Spinal cord (tissue), 10 donors: Measurements from ENCODE around the gene HOXA1. TPM values are rescaled to one million over a fixed set of nuclear protein-coding genes. Genes with fewer than 3 reads are reported as not detected.
A peak's percentile ranks its signal among the peaks of the same experiment; 100 is the strongest.

Experiments
- DNase-seq, 6 donors: peaks; one replicate each; pipeline versions ENCODE4 v3.0.0 to v3.0.0-alpha.2; 2013 to 2015; ENCODE audit warnings: low spot score in 6 of 6, low read depth in 4 of 6
- H3K27ac ChIP-seq: one replicate; pipeline ENCODE4 v1.5.1; 2013; ENCODE audit warnings: low read depth, low read length, control low read depth
- H3K27me3 ChIP-seq: one replicate; pipeline ENCODE4 v1.6.1; 2013; ENCODE audit warnings: low read length; ENCODE audit not compliant: control insufficient read depth, insufficient read depth
- H3K36me3 ChIP-seq: one replicate; pipeline ENCODE4 v1.6.1; 2013; ENCODE audit warnings: low read length; ENCODE audit not compliant: control insufficient read depth, insufficient read depth
- H3K4me1 ChIP-seq: one replicate; pipeline ENCODE4 v1.6.1; 2013; ENCODE audit warnings: low read length; ENCODE audit not compliant: control insufficient read depth, insufficient read depth
- H3K4me3 ChIP-seq: one replicate; pipeline ENCODE4 v1.5.1; 2013; ENCODE audit warnings: low read depth, low read length, control low read depth
- H3K9me3 ChIP-seq: one replicate; pipeline ENCODE4 v1.6.1; 2013; ENCODE audit warnings: low read length; ENCODE audit not compliant: control insufficient read depth, insufficient read depth
- WGBS: methylation state at CpG from one replicate; pipeline ENCODE4 v1.1.5; 2013; ENCODE audit warnings: missing lambda C conversion rate; ENCODE audit not compliant: insufficient coverage; 5-methylcytosine and 5-hydroxymethylcytosine counted together
- long read RNA-seq, 4 donors: transcript quantifications; one replicate each; lab custom pipeline, GENCODE V29; 2026
- polyA plus RNA-seq, 2 donors: library from polyadenylated mRNA; unstranded; fragments of 120-200 nt; gene quantifications; one replicate each; pipeline ENCODE4 v1.2.1, GENCODE V29; 2013; ENCODE audit not compliant: insufficient read length in 2 of 2
- total RNA-seq, 2 donors: library from RNA; depleted of rRNA in 1 of 2; stranded (reverse); fragments of 120-200 nt in 1 of 2; fragments of >200 nt in 1 of 2; gene quantifications; one replicate each; pipeline versions ENCODE4 v1.2.3 to v1.2.4, GENCODE V29; 2013 to 2014
- donor health status: healthy.

HOXA1 gene
- total RNA-seq (1 to 10 TPM; 1.2 to 1.4 TPM), polyA plus RNA-seq (1 to 10 TPM; 3.1 to 3.9 TPM)
- long read RNA-seq, donor 1, partial matches to known transcripts, result 246 of 247 reads
- long read RNA-seq, donor 1, other reads (novel, unspliced or antisense), result 0 of 247 reads
- long read RNA-seq, donor 2, result 0 reads
- long read RNA-seq, donor 3, partial matches to known transcripts, result 0 of 2 reads
- long read RNA-seq, donor 3, other reads (novel, unspliced or antisense), result 0 of 2 reads
- long read RNA-seq, donor 4, result 0 reads

DNA sequence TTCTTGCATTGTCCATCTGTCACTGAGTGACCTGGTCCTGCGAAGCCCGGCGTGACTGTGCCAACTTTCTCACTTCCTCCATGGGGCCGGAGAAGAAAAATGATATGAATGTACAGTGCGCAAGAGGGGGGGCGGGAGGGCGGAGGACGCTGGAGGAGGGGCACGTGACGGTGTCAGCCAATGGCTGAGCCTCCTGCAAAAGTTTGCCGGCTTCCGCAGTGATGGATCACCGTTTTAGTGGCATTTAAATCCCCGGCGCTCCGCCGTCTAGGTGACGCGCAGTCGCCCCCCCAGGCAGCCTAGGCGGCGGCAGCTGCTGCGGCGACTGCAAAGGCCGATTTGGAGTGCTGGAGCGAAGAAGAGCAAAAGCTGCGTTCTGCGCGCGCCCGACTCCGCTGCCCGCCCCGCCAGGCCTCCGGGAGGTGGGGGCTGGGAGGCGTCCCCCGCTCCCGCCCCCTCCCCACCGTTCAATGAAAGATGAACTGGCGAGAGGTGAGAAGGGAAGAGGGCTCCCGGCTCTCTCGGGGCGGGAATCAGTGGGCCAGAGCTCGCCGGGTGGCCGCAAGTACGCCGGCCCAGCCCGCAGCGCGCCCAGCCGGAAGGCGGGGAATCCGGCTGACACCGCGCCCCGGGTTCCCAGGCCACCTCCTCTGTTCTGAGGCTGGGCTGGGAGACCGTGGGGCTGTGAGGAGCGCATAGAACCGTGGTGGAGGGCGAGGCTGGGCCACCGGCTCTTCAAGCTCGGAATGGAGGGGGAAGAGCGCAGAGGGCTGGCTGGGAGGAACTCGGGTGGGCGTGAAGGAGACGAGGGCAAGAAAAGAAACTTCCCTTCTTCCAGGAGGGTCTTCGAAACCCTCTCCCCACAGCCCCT is at the start of gene HOXA1:
TSS of gene HOXA1 (minus strand) at position 104 of the 871 bp plus-strand sequence. CDS start at position 16, 88 bp downstream.
- H3K27ac ChIP-seq, result peak within 1 kb of the TSS; percentile 98
- peaks cover 44% of the 10 kb centered on the region for H3K4me1 ChIP-seq
- H3K27me3 ChIP-seq, result peaks cover 23% of the 10 kb centered on the region
- H3K36me3 ChIP-seq, result peaks cover 5% of the 10 kb centered on the region
- peak in 4 of 6 donors; percentile 74 to 98 (median 86) for DNase-seq
- WGBS, result under 1% methylated on average over 59 of the region's 68 CpGs
- H3K9me3 ChIP-seq, result no peaks in the 10 kb centered on the region
- H3K4me3 ChIP-seq, result peak within 1 kb of the TSS; percentile 85

DNA sequence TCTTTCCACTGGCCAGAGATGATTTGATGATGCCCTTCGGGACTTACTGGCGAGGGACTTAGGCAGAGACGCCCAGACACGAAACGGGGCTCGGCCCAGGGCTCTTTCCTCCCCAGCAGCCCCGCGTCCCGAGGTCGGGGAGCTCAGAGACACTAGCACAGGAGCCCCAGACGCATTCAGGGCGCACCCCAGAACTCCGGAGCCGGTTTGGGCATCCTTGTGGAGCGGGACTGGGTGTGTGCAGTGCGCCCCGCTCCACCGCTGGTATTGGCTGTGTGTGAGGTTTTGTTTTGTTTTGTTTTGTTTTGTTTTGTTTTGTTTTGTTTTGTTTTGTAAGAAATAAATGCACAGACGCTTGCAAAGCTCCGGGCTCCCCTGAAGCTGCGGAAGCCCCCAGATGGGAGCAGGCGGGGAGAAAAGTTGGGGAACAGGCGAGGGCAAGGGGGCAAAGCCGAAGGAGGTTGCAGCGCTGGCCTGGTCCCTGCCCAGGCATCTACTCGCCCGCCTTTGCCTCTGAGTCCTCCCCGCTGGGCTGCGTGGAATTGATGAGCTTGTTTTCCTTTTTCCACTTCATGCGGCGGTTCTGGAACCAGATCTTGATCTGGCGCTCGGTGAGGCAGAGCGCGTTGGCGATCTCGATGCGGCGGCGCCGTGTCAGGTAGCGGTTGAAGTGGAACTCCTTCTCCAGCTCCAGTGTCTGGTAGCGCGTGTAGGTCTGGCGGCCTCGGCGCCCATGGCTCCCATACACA is 49.5 kb upstream of the HOXA1 start:
- Histone ChIP-seq H3K4me3 (peak overlapping the region; percentile 91), H3K36me3 (peaks cover 49% of the 10 kb centered on the region), H3K27ac (peak overlapping the region; percentile 99), H3K9me3 (no peaks in the 10 kb centered on the region), H3K4me1 (peaks cover 73% of the 10 kb centered on the region), H3K27me3 (peaks cover 6% of the 10 kb centered on the region)
- 16% methylated on average over 47 of the region's 47 CpGs for WGBS
- DNase-seq, result no peak

DNA sequence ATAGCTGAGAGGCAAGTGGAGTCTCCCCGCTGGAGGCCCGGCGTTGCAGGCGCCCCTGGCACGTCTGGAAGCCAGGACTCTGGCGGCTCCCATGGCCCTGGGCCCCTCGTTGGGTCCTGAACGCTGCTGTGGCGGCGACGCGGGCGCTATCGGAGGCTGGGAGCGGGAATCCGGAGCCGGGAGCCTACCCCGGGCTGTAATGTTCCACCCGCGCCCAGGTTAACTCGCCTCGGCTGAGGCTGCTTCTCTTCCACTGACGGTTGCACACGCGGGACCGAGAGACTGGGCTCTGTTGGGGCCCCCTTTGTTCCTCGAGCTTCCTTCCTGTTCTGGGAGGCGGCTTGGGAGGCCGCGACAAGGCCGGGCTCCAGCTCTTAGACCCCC is 49.0 kb upstream of the HOXA1 start:
- 15% methylated on average over 31 of the region's 31 CpGs for WGBS
- DNase-seq, result no peak
- Histone ChIP-seq H3K27ac (peak overlapping the region; percentile 99), H3K27me3 (peaks cover 6% of the 10 kb centered on the region), H3K4me1 (peaks cover 73% of the 10 kb centered on the region), H3K9me3 (no peaks in the 10 kb centered on the region), H3K36me3 (peaks cover 51% of the 10 kb centered on the region), H3K4me3 (peak overlapping the region; percentile 91)

DNA sequence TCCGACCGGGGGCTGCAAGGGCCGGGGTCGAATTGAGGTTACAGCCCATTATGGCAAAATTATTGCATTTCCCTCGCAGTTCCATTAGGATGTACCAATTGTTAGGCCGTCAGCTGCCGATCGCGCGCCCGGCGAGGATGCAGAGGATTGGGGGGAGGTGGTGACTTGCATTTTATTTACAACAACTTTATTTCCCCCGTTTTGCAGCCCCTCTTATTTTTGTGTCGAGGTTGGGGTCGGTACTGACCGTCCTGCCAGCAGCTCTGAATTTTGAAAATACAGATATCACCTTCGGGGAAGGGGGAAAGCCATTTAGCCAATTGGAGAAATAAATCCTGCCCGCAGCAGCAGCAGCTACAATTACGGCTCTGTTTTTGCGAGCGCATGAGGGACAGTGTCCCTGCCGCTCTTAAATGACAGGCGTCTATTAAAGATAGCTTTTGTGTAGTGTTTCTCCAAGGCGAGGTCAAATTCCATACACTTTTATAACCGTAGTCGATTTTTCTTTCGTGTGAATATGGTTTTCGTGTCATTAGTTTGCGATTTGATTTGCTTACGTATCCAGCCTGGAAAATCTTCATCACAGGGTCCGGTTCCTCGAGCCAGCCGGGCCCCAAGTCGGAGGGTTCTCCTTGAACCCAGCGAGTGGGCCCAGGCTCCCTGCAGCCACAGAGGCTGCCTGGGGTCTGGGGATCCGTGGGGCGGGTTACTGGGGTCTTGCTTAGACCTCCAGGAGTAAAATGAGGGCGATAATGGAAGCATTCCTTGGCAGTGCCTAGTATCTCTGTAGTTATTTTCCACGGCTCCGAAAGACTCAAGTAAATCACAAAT is 48.4 kb upstream of the HOXA1 start:
- H3K27me3 ChIP-seq, result peaks cover 6% of the 10 kb centered on the region
- peaks cover 57% of the 10 kb centered on the region for H3K36me3 ChIP-seq
- H3K27ac ChIP-seq, result peak overlapping the region; percentile 99
- no peaks in the 10 kb centered on the region for H3K9me3 ChIP-seq
- H3K4me1 ChIP-seq, result peaks cover 75% of the 10 kb centered on the region
- H3K4me3 ChIP-seq, result peak overlapping the region; percentile 91
- 15% methylated on average over 26 of the region's 40 CpGs for WGBS
- peak in 2 of 6 donors; percentile 68 to 83 for DNase-seq

DNA sequence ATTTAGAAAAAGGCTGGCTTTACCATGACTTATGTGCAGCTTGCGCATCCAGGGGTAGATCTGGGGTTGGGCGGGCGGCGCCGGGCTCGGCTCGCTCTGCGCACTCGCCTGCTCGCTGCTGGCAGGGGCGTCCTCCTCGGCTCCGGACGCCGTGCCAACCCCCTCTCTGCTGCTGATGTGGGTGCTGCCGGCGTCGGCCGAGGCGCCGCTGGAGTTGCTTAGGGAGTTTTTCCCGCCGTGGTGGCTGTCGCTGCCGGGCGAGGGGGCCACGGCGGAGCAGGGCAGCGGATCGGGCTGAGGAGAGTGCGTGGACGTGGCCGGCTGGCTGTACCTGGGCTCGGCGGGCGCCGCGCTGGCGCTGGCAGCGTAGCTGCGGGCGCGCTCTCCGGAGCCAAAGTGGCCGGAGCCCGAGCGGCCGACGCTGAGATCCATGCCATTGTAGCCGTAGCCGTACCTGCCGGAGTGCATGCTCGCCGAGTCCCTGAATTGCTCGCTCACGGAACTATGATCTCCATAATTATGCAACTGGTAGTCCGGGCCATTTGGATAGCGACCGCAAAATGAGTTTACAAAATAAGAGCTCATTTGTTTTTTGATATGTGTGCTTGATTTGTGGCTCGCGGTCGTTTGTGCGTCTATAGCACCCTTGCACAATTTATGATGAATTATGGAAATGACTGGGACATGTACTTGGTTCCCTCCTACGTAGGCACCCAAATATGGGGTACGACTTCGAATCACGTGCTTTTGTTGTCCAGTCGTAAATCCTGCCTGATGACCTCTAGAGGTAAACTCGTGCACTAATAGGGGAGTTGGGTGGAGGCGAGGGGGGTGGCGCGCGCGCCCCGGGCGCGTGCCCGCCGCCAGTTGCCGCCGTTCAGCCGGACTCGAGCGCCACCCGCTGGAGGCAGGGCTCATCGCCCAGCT is 47.5 kb upstream of the HOXA1 start, which contains the start of gene HOXA5:
TSS of gene HOXA5 (minus strand) at position 659 of the 927 bp plus-strand sequence. CDS start at position 585, 74 bp downstream.
- peak in 2 of 6 donors; percentile 91 to 96 for DNase-seq
- 4% methylated on average over 81 of the region's 86 CpGs for WGBS
- no peaks in the 10 kb centered on the region for H3K9me3 ChIP-seq
- H3K36me3 ChIP-seq, result peaks cover 57% of the 10 kb centered on the region
- H3K27me3 ChIP-seq, result peaks cover 6% of the 10 kb centered on the region
- H3K27ac ChIP-seq, result peak within 1 kb of the TSS; percentile 99
- peak within 1 kb of the TSS; percentile 91 for H3K4me3 ChIP-seq
- H3K4me1 ChIP-seq, result peaks cover 75% of the 10 kb centered on the region

- no peak for DNase-seq
- peaks cover 70% of the 10 kb centered on the region for H3K4me1 ChIP-seq
- peak overlapping the region; percentile 99 for H3K27ac ChIP-seq
- H3K27me3 ChIP-seq, result peaks cover 6% of the 10 kb centered on the region
- WGBS, result 4% methylated on average over 20 of the region's 29 CpGs
- H3K36me3 ChIP-seq, result peaks cover 57% of the 10 kb centered on the region
- peak overlapping the region; percentile 91 for H3K4me3 ChIP-seq
- H3K9me3 ChIP-seq, result no peaks in the 10 kb centered on the region
These were observed 46.8 kb upstream of the HOXA1 start for GRCh38 chr7:27142580-27143022.

- H3K4me1 ChIP-seq, result peaks cover 67% of the 10 kb centered on the region
These were observed 46.3 kb upstream of the HOXA1 start for GRCh38 chr7:27141923-27142579.

More at GRCh38 chr7:27141923-27142579, 46.3 kb upstream of the HOXA1 start:
- no peaks in the 10 kb centered on the region for H3K9me3 ChIP-seq
- DNase-seq, result peak in 1 of 6 donors; percentile 38
- H3K27me3 ChIP-seq, result peaks cover 2% of the 10 kb centered on the region
- peak overlapping the region; percentile 99 for H3K27ac ChIP-seq
- WGBS, result 16% methylated on average over 30 of the region's 30 CpGs
- H3K4me3 ChIP-seq, result peak overlapping the region; percentile 91
- peaks cover 52% of the 10 kb centered on the region for H3K36me3 ChIP-seq
